Cerebellar cortex (tissue), 1 donor: Measurements from ENCODE around the gene TNP2.
"Not testable (repeated sequence)": the region's sequence is repeated elsewhere in the genome, so short reads cannot be mapped to it uniquely, and the experiment has no call there.

ENCODE experiments used
- DNase-seq: peaks from one replicate; pipeline ENCODE4 v3.0.0-alpha.2; 2015; ENCODE audit warnings: low spot score

The TNP2 gene

DNA sequence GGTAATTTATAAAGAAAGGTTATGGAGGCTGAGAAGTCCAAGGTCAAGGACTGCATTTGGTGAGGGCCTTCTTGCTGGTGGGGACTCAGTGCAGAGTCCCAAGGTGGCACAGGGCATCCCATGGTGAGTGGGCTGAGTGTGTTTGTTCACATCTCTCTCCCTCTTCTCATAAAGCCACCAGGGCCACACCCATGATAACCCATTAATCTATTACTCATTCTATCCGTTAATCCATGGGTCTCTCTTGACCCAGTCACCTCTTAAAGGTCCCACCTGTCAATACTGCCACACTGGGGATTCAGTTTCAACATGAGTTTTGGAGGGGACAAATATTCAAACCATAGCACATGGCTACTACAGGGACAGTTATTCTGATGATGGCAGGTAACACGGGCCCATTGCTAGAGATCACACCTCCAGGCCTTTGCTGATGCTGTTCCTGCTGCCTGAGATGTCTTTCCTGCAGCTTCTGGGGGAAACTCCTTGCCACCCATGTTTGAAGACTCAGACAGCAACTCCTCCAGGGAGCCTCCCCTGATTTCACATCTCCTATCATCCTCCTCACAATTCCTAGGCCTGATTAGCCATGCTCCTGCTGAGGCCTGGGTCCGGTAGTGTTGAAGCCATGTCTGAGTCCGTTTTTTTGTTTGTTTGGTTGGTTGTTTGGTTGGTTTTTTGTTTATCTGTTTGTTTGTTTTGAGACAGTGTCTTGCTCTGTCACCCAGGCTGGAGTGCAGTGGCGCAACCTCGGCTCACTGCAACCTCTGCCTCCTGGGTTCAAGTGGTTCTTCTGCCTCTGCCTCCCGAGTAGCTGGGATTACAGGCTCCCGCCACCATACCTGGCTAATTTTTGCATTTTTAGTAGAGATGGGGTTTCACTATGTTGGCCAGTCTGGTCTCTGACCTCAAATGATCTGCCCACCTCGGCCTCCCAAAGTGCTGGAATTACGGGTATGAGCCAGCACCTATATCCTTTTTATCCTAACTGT lies 29.2 kb downstream of the TNP2 start:
- DNase-seq, result no peak

DNA sequence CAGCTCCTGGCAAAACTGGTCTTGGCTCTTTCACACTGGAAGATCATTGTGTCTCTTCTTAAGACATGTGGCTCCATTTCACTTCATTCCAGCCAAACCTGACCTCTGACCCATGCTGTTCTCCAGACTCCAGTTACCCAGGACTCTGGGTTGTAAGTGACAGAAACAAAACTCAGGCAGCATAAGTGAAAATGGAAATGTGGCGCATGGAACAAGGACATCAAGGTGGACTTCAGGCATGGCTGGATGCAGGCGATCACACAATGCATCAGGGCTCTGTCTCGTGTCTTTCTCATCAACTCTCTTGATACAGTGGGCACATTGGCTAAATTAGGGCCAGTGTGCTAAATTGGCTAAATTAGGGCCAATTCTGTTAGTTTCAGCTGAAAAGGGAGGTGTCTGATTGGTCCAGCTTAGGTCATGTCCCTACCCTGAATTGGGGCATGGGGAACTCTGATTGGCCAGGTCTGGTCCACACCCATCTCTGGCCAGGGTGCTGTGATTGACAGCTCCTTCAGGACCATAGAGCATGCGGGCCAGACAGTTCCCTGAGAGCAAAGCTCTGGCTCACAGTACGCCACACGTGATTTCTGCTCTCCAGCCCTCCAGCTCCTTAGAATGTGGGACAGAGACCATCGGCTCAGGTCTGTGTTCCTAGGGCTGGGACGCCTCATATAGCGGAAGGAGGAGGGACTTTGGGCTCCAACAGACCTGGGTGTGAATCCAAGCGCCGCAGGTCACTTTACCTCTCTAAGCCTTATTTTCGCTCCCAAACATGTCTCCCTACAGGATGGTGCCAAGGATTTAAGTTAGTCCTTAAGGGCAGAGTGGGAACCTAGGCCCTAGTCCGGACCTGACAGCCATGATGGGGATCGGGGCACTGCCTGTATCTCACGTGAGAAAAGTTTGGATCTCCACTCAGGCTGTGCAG lies 30.6 kb downstream of the TNP2 start:
- no peak for DNase-seq

DNA sequence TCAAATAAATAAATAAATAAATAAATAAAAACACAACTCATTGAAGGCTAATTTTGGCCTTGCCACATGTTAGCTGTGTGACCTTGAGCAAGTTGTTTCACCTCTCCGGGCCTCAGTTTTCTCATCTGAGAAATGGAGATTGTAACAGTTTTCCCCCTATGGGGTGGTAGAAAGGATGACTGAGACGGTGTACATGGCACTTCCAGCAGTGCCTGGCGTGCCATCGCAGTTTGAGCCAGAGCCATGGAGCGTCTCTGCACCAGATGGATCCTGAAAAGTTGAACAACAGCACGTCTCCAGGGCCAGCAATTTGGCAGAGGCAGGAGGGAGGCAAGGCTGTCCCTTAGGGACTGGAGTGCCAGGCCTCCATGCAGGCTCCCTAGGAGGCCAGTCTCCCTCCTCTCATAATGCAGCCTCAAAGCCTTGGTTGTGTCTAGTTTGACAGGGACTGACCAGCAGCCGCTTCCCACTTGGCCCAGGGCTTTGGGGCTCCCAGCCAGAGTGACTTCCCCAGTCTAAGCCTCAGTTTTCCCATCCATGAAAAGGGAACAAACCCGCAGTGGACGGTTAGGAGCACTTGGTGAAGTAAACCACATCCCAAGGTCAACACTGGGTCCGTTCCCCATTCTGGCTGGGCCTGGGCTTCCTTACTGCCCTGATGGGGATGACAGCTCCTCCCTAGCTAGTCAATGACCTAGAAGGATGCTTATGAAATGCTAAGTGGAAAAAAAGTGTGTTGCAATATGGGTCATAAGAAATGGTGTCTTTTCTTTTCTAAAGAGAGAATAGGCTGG lies 32.5 kb downstream of the TNP2 start:
- no peak for DNase-seq

DNA sequence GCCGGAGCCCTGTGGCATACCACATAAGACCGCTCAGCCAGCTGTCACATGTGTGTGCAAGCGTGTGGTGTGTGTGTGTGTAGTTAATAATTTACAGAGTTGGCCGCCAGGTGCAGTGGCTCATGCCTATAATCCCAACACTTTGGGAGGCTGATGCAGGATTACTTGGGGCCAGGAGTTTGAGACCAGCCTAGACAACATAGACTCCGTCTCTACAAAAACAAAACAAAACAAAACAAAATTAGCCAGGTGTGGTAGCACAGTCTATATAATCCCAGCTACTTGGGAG lies 33.5 kb downstream of the TNP2 start:
- no peak for DNase-seq

DNA sequence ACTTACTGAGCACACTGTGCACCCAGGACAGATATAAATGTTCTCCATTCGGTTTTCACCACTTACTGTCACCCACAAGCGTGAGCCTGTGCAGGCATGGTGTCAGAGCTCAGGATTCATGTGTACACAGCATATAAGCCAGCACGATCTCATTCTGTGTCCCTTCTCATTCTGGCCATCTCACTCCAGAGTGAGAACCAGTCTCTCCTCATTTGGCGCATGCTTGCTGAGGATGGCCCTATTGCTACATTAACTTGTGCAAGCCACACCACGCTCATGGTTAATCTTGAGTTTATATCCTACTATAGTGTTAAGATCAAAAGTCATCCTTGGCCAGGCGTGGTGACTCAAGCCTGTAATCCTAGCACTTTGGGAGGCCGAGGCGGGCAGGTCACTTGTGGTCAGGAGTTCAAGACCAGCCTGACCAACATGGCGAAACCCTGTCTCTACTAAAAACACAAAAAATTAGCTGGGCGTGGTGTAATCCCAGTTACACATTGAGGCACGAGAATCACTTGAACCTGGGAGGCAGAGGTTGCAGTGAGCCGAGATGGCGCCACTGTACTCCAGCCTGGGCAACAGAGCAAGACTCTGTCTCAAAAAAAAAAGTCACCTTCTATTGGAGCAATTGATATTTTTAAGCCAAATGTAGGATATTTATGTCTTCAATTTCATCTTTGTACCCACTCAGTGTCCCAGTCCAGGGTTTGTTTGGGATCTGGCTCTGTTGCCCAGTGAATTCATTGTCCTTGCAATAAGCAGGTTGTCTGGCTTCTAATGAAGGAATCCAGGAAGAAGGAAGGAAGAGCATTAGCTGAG lies 34.0 kb downstream of the TNP2 start:
- no peak for DNase-seq

DNA sequence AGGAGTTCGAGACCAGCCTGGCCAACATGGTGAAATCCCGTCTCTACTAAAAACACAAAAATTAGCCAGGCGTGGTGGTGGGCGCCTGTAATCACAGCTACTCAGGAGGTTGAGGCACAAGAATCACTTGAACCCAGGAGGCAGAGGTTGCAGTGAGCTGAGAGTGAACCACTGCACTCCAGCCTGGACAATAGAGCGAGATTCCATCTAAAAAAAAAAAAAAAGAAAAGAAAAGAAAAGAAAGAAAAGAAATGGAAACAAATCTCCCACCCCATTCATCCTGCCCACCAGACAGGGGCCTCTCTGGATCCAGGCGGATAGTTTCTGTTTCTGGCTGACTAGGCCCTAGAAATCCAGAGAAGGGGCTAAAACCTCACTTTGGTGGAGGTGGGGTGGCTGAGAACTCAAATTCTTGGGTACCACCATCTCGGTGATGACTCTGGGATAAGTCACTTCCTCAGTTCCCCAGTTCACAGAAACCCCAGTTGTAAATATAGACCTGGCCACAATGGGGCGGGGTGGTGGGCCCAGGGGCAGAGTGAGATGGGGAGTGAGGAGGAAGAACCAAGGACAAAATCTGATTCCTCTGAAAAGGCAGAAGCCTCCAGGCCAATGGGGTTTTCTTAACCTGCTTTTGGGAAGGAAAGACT lies 35.3 kb downstream of the TNP2 start:
- DNase-seq, result no peak

DNA sequence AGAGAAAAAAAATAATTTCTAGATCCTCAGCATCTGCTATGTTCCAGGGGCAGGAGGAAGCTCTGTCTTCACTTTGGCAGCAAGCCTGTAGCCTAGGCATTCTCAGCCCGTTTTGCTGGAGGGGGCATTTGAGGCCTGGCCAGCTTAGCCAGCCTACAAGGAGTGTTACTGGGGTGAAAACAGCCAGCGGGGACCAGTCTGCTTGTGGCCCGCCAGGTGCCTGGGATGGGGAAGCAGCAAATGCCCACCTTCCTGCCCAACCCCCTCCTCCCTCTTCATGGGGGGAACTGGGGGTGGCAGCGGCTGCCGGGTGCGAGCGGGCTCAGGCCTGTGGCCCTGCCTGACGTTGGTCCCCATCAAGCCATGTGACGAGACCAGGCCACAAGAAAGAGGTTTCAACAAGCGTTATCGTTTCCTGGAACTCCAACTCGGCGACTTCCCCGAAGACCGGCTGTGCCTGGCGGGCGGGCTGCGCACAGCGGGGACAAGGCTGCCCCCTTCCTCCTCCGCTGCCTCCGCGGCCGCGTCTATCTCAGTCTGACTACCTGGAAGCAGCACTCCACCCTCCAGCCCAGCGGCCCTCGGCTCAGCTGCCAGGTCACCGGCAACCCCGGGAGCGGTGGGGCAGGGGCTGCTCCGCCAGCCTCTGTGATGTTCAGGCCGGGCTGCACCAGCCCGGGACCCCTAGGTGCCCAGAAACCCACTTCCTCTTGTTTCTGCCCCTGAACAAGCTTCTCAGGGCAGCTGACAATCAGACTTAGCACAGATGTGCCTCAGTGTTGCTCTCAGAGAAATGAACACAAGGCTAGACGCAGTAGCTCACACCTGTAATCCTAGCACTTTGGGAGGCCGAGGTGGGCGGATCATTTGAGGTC lies 36.0 kb downstream of the TNP2 start:
- peak; percentile 55 for DNase-seq

DNA sequence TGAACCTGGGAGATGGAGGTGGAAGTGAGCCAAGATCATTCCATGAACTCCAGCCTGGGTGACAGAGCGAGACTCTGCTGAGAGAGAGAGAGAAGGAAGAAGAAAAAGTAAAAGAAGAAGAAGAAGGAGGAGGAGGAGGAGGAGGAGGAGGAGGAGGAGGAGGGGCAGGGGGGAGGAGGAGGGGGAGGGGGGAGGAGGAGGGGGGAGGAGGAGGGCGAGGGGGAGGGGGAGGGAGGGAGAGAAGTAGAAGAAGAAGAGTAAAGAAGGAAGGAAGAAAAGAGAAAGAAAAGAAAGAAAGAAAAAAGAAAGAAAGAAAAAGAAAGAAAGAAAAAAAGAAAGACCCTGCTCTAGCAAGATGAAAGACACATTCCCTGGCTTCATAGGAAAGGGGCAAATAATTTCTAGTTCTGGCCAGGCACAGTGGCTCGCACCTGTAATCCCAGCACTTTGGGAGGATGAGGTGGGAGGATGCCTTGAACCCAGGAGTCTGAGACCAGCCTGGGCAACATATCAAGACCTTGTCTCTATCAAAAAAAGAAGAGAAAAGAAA lies 36.7 kb downstream of the TNP2 start:
- no peak for DNase-seq

DNA sequence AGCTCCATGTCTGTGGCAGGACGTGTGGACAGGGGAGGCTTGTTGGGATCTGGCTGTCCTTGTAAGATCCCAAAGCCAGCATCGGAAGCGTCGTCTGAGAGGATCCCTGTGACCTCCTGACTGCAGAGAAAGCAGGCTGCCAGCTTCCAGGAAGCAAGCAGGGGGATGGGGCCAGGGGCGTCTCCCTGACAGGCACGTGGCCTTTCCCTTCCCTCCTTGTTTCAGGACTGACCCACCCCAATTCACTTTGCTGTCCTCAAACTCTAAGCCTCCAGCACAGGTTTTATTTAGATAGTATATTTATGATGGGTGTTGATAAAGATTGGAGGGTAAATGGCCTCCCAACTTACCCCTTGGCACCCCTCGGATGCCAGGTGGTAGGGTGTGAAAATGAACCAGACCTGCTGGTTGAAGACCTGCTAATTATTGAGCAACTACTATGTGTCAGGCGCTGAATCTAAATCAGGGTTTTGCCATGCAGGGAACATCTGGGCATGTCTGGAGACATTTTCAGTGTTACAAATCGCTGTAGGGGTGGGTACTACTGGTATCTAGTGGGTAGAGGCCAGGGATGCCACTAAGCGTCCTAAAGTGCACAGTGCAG lies 37.7 kb downstream of the TNP2 start:
- no peak for DNase-seq

DNA sequence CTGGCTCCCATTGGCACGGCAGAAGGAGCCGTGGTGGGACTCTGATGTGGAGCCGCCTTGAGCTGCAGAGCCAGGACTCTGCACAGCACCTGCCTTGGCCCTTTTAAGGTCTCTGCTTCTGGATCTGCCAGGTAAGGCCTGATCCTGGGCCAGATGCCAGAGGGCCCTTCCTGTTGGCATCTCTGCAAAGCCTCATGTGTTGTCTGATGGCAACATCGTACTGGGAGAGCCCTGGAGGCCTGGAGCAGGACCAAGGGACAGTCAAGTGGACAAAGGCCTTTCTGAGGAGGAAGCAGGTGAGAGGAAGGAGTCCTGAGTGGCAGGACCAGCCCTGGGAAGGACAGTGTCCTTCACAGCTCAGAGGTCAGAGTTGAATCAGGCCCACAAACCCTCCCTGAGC lies 39.2 kb downstream of the TNP2 start:
- peak; percentile 81 for DNase-seq

DNA sequence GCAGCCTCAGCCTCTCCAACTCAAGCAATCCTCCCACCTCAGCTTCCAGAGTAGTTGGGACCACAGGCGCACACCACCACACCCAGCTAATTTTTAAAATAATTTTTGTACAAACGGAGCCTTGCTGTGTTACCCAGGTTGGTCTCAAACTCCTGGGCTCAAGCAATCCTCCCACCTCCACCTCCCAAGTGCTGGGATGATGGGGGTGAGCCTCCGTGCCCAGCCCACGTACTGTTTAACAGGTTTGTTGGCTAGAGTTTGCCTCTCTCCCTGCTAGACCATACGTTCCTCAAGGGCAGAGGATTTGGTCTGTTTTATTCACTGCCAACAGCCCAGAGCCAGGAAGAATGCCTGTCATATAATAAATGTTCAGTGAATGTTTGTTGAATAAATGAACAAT lies 39.7 kb downstream of the TNP2 start:
- no peak for DNase-seq

DNA sequence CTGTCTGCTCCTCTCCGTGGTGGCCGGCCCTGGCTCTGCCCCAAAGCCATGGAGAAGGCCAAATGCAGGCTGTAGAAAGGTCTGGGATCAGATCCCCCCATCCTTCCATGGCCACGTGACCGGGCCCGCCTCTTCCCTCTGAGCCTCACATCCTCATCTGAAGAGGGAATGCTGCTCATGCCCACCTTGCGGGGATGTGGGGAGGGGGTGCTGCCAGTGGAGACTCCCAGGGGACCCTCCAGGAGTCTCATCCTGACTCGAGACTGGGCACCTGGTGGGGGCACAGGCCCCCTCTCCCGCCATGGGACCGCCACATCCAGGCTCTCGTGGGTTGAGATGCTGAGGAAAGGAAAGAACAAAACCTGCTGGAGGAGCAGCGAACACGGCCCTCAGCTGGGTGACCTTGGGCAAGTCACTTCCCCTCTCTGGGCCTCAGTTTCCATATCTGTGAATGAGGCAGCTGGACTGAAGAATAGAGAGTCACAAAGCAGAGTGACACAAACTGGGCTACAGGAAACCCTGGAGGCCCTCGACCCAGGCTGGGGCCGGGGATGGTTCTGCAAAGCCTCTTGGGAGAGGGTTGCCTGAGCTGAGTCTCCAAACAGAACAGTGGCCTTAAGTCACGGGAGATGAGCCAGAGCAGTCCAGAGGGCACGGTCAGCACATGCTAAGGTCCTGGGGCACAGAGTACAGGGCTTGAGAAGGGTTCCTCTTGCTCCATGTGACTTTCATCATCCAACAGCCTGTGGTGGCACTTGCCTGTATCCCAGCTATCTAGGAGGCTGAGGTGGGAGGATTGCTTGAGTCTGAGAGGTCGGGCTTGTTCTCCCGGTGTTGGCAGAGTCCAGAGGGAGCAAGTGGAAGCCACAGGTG lies 43.2 kb downstream of the TNP2 start:
- no peak for DNase-seq

DNA sequence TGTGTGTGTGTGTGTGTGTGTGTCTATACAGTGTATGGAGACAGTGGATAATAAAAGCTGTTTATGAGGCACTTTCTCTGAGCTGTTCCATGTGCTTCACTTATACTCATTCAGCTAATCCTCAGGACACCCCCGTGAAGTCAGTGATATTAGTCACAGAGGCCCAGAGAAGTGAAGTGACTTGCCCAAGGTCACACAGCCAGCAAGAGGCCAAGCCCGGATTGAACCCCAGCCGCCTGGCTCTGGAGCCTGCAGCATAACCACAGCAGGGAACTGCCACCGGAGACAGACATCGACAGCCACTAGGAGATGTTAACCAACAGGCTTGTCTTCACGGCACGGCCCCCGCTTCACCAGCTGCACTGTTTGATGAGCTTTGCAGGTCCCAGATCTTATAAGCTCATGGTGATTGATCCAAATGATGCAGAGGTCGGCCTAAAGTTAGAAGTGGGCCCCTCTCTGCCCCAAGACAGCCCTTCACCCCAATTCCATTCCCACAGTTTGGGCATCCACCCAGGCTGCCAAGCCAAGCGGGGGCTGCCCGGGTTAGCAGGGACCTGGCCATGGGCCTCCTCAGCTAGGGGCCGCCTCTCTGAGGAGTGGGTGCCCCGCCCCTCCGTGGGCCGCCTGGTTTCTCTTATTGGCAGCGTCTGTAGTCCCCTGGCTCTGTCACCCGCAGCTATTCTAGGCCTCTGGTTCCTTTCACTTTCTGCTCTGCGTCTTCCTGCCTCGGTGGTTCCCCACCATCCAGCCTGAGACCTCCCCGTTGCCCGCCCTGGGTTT lies 44.0 kb downstream of the TNP2 start:
- DNase-seq, result no peak

DNA sequence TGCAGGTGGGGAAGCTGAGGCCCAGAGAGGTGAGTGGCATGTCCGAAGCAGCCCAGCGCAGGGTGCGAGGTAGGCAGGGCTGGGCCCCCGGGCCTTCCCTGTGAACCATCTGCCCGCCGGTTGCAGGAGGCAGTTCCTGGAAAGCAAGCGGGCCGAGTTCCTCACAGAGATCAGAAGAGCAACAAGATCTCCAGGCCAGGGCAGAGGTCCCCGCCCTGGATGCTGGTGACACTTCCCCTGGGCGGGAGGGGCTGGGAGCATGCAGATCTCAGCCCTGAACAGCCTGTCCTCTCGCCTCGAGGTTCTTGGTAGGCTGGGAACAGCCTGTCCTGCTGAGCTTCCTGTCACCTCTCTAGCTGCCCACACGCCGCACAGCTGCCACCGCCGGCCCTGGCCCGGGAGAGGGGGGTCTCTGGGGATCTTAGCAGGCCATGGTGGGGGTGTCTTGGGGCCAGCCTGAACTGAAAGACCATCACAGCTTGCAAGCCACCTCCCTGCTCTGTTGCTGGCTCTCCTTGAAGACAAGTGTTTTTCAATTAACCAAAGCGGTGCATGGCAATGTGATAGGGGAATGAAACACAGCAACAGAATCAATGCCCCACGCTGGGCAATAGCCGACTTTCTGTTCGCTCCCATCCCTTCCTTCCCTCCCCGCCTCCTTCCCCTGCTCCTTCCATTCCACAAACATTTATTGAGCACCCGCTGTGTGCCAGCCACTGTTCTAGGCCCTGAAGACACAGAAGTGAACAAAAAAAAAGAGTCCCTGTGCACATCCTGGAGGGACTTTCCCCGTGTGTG lies 44.8 kb downstream of the TNP2 start:
- DNase-seq, result peak; percentile 88

DNA sequence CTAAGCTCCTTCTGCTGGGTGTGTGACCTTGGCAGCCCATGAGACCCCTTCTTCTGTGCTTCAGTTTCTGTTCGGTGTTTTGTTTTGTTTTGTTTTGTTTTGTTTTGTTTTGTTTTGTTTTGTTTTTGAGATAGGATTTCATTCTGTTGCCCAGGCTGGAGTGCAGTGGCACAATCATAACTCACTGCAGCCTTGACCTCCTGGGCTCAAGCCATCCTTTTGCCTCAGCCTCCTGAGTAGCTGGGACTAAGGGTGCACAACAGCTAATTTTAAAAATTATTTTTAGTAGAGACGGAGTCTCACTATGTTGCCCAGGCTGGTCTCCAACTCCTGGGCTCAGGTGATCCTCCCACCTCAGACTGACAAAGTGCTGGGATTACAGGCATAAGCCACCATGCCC lies 48.6 kb downstream of the TNP2 start:
- DNase-seq, result not testable (repeated sequence)

DNA sequence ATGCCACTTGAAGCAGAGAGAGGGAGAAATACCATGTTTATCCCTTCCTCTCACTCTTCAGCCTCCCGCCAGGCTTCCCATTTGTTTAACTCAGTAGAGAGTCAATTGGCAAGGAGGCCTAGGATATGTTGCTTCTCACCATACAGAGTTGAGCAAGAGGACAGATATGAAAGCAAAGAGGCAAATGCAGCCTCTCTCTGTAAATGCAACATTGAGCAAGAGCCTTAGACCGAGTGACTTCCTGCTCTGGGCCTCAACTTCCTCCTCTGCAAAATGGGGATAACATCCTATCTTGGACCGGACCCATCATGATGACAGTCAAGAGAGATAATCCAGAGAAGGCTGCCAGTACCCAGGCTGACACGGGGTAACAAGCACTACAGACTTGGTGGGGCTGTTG lies 49.9 kb downstream of the TNP2 start:
- DNase-seq, result no peak

DNA sequence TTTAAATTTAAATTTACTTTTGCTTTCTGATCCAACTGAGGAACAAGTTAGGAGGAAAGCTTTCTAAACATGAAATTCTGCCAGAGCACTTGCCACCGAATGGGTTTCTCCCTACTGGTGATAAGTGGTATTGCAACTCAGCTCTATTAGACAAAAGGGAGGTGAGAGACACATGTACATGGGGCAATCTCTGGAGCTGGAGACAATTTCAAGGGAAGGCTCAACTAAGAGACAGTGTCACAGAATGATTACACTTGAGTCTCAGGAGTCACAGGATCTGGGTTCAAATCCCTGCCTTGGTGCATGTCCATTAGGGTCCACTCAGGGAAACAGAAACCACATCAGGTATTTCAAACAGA lies 50.5 kb downstream of the TNP2 start:
- DNase-seq, result no peak
